ENCODE results near the gene BNC1.

- TF ChIP-seq CTCF (IDR thresholded peaks at IDR 0.05) = no peak
- TF ChIP-seq EZH2phosphoT487 (IDR thresholded peaks at IDR 0.05) = no peak
Observed at GRCh38 chr15:83250781-83251180, 33.7 kb downstream of the BNC1 start.

All from neural progenitor cell (in vitro differentiated cells).